ENCODE results near the gene KRT20. TPM values are rescaled to one million over a fixed set of nuclear protein-coding genes. Genes with fewer than 3 reads are reported as not detected.

KRT20 gene
- total RNA-seq, 1 experiment from 2014 or later = 0.18 TPM

DNA sequence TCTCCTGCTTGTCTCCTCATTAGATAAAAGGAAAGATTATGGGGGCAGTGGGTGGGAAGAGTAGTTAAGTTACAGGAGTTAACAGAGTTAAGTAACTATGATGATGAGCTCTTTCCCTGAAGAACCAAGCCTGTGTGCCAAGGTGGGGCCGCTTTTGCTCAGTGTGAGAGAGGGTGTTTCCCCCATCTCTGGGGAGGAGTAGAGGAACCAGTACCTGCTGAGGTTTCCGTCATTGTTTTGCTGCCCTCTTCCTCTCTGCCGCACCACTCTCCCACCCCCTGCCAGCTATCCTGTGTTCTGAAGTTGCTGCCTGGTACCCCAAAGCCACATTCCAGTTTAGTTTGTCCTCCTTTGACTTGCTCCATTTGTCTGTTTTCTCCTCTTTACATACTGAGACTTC, 41.8 kb downstream of the KRT20 start:
- Histone ChIP-seq H3K27me3 (ENCODE audit: low read length) (no peaks in the 10 kb centered on the region), H3K36me3 (ENCODE audit: low read depth, low read length) (no peaks in the 10 kb centered on the region), H3K9me3 (ENCODE audit: low read length) (no peaks in the 10 kb centered on the region), H3K4me3 (ENCODE audit: low read length) (no peak overlapping the region), H3K79me2 (ENCODE audit: low read length) (no peaks in the 10 kb centered on the region), H3K4me1 (ENCODE audit: insufficient read depth, low read length) (no peaks in the 10 kb centered on the region), H3K4me2 (ENCODE audit: low read length) (no peak overlapping the region), H3K9me2 (replicated peaks; ENCODE audit: low read length) (no peaks in the 10 kb centered on the region), H3K27ac (ENCODE audit: low read length) (no peak overlapping the region), H4K20me1 (ENCODE audit: low read length) (no peaks in the 10 kb centered on the region), H3K9ac (ENCODE audit: low read length) (no peak overlapping the region), H3F3A (ENCODE audit: low read length, unreplicated experiment) (no peaks in the 10 kb centered on the region), H2AFZ (ENCODE audit: low read length) (no peak overlapping the region)
- no peak for ATAC-seq
- DNase-seq = no peak
- POLR2A ChIA-PET (ENCODE audit: unreplicated experiment) = no interaction called here
- BruUV-seq (replicated peaks) = no TSS peak
- intact Hi-C loops (cut with micrococcal nuclease) = no loop called here
- TF ChIP-seq, protein P1, sequence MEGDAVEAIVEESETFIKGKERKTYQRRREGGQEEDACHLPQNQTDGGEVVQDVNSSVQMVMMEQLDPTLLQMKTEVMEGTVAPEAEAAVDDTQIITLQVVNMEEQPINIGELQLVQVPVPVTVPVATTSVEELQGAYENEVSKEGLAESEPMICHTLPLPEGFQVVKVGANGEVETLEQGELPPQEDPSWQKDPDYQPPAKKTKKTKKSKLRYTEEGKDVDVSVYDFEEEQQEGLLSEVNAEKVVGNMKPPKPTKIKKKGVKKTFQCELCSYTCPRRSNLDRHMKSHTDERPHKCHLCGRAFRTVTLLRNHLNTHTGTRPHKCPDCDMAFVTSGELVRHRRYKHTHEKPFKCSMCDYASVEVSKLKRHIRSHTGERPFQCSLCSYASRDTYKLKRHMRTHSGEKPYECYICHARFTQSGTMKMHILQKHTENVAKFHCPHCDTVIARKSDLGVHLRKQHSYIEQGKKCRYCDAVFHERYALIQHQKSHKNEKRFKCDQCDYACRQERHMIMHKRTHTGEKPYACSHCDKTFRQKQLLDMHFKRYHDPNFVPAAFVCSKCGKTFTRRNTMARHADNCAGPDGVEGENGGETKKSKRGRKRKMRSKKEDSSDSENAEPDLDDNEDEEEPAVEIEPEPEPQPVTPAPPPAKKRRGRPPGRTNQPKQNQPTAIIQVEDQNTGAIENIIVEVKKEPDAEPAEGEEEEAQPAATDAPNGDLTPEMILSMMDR (conservative IDR thresholded peaks at IDR 0.05; ENCODE audit: low read depth, low read length) = no peak
- TF ChIP-seq EZH2 (IDR thresholded peaks at IDR 0.05; ENCODE audit: low read length, unreplicated experiment) (no peak), EZH2phosphoT487 (IDR thresholded peaks at IDR 0.05; ENCODE audit: borderline replicate concordance, low read length) (no peak)
- CTCF ChIA-PET = no interaction called here

DNA sequence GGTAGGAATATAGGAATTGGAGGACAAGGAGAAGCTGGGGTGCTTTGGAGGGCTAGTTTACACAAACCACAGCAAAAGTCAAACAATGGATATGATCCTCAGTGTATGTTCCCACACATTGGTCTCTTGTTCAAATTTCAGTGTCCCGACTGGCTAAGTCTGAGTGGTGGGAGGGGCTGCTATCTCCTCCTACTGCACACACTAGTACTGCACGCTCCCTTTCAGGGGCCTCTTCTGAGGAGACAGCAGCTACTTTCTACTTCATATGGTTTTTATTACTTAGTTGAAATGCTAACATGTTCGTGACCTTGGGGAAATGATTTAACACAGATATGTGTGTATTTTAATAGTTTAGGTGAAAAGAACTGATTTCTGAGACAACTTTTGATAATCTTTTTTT, 43.8 kb downstream of the KRT20 start:
- intact Hi-C loops (cut with micrococcal nuclease) = no loop called here
- no peak overlapping the region for H3K27ac ChIP-seq (ENCODE audit: low read length)
- H3K9ac ChIP-seq (ENCODE audit: low read length) = no peak overlapping the region
- H4K20me1 ChIP-seq (ENCODE audit: low read length) = no peaks in the 10 kb centered on the region
- H3K4me2 ChIP-seq (ENCODE audit: low read length) = no peak overlapping the region
- ATAC-seq (no peak), DNase-seq (no peak)
- BruUV-seq (replicated peaks) = no TSS peak
- ChIA-PET POLR2A (ENCODE audit: unreplicated experiment) (no interaction called here), CTCF (no interaction called here)
- H3K9me2 ChIP-seq (replicated peaks; ENCODE audit: low read length) = no peaks in the 10 kb centered on the region
- H3K36me3 ChIP-seq (ENCODE audit: low read depth, low read length) = no peaks in the 10 kb centered on the region
- no peak overlapping the region for H3K4me3 ChIP-seq (ENCODE audit: low read length)
- H3K27me3 ChIP-seq (ENCODE audit: low read length) = no peaks in the 10 kb centered on the region
- TF ChIP-seq, protein P1 (conservative IDR thresholded peaks at IDR 0.05; ENCODE audit: low read depth, low read length) = no peak
- TF ChIP-seq EZH2phosphoT487 (IDR thresholded peaks at IDR 0.05; ENCODE audit: borderline replicate concordance, low read length) = no peak
- TF ChIP-seq EZH2 (IDR thresholded peaks at IDR 0.05; ENCODE audit: low read length, unreplicated experiment) = no peak
- no peaks in the 10 kb centered on the region for H3K9me3 ChIP-seq (ENCODE audit: low read length)
- H2AFZ ChIP-seq (ENCODE audit: low read length) = no peak overlapping the region
- H3K4me1 ChIP-seq (ENCODE audit: insufficient read depth, low read length) = no peaks in the 10 kb centered on the region
- H3K79me2 ChIP-seq (ENCODE audit: low read length) = no peaks in the 10 kb centered on the region
- no peaks in the 10 kb centered on the region for H3F3A ChIP-seq (ENCODE audit: low read length, unreplicated experiment)

DNA sequence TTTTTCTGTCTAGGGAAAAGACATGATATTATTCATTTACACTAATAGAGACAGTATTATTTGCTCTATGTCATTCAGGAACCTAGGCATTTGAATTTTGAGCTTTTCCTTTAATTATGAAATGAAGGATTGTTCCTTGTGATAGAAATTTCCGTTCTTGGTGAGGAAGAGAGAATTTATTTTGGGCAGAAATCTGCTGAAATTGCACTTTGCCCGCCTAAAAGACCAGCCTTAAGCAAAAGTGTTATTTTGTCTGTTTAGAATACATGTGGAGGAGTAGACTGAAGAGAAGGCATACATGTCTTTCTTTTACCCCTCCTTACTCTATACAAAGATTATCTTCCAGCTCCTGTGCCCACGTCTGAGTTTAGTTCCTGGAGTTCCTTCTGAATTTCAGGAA, 45.8 kb downstream of the KRT20 start:
- Histone ChIP-seq H3K27ac (ENCODE audit: low read length) (no peak overlapping the region), H3K9me3 (ENCODE audit: low read length) (no peaks in the 10 kb centered on the region), H3K4me1 (ENCODE audit: insufficient read depth, low read length) (no peaks in the 10 kb centered on the region), H2AFZ (ENCODE audit: low read length) (no peak overlapping the region), H4K20me1 (ENCODE audit: low read length) (no peaks in the 10 kb centered on the region), H3F3A (ENCODE audit: low read length, unreplicated experiment) (no peaks in the 10 kb centered on the region), H3K79me2 (ENCODE audit: low read length) (no peaks in the 10 kb centered on the region), H3K9me2 (replicated peaks; ENCODE audit: low read length) (no peaks in the 10 kb centered on the region), H3K36me3 (ENCODE audit: low read depth, low read length) (no peaks in the 10 kb centered on the region), H3K4me2 (ENCODE audit: low read length) (no peak overlapping the region), H3K4me3 (ENCODE audit: low read length) (no peak overlapping the region), H3K27me3 (ENCODE audit: low read length) (no peaks in the 10 kb centered on the region), H3K9ac (ENCODE audit: low read length) (no peak overlapping the region)
- intact Hi-C loops (cut with micrococcal nuclease) = no loop called here
- no TSS peak for BruUV-seq (replicated peaks)
- ATAC-seq (no peak), DNase-seq (no peak)
- POLR2A ChIA-PET (ENCODE audit: unreplicated experiment) = no interaction called here
- TF ChIP-seq EZH2phosphoT487 (IDR thresholded peaks at IDR 0.05; ENCODE audit: borderline replicate concordance, low read length) = no peak
- TF ChIP-seq, protein P1 (conservative IDR thresholded peaks at IDR 0.05; ENCODE audit: low read depth, low read length) = no peak
- TF ChIP-seq EZH2 (IDR thresholded peaks at IDR 0.05; ENCODE audit: low read length, unreplicated experiment) = no peak
- CTCF ChIA-PET = no interaction called here
